ENCODE measurements around the gene ATP2A2.

DNA sequence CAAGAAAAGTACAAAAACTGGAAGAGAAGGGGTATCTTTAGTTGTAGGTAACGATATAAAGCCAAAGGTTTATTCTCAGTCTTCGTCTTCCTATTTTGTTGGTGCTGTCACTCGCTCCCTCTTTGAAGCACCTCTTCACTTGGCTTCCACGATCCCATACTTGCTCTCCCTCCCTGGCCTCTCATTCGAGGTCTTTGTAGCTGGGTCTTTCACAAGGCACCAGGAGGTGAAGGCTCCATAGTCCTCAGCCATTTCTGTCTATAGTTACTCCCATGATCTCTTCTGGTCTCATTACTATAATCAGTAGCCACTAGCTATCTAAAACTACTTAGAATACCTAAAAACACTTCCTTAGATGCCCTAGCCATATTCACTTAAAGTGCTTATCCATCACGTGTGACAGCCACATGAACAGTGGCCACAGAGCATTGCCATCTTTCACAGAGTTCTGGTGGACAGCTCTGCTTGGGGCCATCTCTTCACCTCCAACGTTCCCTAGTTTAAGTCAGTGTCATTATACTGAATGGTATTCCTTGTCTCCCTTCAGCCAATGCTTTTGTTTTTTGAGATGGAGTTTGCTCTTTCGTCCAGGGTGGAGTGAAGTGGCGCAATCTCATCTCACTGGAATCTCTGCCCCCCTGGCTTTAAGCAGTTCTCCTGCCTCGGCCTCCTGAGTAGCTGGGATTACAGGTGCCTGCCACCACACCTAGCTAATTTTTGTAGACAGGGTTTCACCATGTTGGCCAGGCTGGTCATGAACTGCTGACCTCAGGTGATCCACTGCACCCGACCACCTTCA, 57.1 kb downstream of the ATP2A2 start:
- TF ChIP-seq, protein P1, sequence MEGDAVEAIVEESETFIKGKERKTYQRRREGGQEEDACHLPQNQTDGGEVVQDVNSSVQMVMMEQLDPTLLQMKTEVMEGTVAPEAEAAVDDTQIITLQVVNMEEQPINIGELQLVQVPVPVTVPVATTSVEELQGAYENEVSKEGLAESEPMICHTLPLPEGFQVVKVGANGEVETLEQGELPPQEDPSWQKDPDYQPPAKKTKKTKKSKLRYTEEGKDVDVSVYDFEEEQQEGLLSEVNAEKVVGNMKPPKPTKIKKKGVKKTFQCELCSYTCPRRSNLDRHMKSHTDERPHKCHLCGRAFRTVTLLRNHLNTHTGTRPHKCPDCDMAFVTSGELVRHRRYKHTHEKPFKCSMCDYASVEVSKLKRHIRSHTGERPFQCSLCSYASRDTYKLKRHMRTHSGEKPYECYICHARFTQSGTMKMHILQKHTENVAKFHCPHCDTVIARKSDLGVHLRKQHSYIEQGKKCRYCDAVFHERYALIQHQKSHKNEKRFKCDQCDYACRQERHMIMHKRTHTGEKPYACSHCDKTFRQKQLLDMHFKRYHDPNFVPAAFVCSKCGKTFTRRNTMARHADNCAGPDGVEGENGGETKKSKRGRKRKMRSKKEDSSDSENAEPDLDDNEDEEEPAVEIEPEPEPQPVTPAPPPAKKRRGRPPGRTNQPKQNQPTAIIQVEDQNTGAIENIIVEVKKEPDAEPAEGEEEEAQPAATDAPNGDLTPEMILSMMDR (conservative IDR thresholded peaks at IDR 0.05) = no peak
- TF ChIP-seq EZH2 (IDR thresholded peaks at IDR 0.05; ENCODE audit: low read depth) = no peak

Measured in PC-9 (cell line).